Measurements from ENCODE around the gene SMOC2. TPM values are rescaled to one million over a fixed set of nuclear protein-coding genes. Genes with fewer than 3 reads are reported as not detected.

The SMOC2 gene, protein sequence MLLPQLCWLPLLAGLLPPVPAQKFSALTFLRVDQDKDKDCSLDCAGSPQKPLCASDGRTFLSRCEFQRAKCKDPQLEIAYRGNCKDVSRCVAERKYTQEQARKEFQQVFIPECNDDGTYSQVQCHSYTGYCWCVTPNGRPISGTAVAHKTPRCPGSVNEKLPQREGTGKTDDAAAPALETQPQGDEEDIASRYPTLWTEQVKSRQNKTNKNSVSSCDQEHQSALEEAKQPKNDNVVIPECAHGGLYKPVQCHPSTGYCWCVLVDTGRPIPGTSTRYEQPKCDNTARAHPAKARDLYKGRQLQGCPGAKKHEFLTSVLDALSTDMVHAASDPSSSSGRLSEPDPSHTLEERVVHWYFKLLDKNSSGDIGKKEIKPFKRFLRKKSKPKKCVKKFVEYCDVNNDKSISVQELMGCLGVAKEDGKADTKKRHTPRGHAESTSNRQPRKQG
- total RNA-seq = not detected in 2 replicates

DNA sequence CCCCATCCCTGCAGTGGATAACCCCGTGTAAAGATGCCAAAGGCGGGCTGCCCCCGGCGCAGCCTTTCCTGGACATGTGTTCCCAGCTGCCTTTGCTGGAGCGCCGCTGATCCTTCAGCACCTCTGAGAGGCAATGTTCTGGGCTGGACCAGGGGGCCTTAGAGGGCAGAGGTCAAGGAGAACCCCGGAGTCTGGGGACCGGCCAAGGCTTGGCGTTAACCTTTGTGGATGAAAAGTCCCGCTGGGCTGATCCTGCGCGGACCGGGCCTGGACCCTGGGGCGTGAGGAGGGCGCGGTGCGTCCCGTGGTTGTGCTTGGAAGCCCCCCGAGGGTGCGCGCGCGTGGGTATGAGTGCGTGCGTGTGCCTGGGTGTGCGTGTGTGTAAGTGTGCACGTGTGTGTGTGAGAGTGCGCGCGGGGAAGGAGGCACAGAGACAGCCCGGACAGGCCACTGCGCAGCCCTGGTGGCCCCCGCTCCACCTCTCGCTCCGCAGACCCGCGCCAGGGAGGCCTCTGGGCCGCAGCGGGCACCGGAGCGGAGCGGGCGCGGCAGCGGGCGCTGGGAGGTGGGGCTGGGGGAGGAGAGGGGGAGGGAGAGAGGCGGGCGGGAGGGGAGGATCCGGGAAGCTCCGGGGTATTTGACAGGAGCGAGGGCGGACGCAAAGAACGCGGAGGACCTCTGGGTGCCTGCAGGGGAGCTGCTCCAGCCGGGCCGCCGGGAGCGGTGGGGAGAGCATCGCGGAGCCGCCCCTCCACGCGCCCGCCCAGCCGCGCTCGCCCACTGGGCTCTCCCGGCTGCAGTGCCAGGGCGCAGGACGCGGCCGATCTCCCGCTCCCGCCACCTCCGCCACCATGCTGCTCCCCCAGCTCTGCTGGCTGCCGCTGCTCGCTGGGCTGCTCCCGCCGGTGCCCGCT lies at the start of gene SMOC2:
TSS of gene SMOC2 (plus strand) at position 665 of the 914 bp plus-strand sequence. CDS start at position 852, 187 bp downstream.

Other genes with a start within 250 kb of the SMOC2 start
- gene DACT2, start 121.4 kb upstream of the SMOC2 start, total RNA-seq = 0.39 TPM in 1 of 2 replicates, not detected in the other